H9 (cell line): Measurements from ENCODE around the gene CMTM8. TPM values are rescaled to one million over a fixed set of nuclear protein-coding genes. Genes with fewer than 3 reads are reported as not detected.
A peak's percentile ranks its signal among the peaks of the same experiment; 100 is the strongest.

ENCODE experiments used
- DNase-seq: peaks from one replicate; pipeline ENCODE4 v3.0.0-alpha.2; 2017
- H2AFZ ChIP-seq: one replicate; pipeline ENCODE4 v1.6.1; 2013; ENCODE audit warnings: mild to moderate bottlenecking, low read length, control low read depth, moderate library complexity
- H2AK5ac ChIP-seq: 2 replicates; pipeline ENCODE4 v1.6.1; 2013; ENCODE audit warnings: low read length, control low read depth, mixed read lengths; ENCODE audit not compliant: insufficient read length
- H2BK120ac ChIP-seq: one replicate; pipeline ENCODE4 v1.6.1; 2013; ENCODE audit warnings: low read depth, mild to moderate bottlenecking, low read length, control low read depth, inconsistent platforms; ENCODE audit not compliant: poor library complexity, severe bottlenecking
- H2BK12ac ChIP-seq: 2 replicates; pipeline ENCODE4 v1.6.1; 2013; ENCODE audit warnings: low read length, control low read depth, mixed read lengths, low read depth; ENCODE audit not compliant: insufficient read length
- H2BK15ac ChIP-seq: 2 replicates; pipeline ENCODE4 v1.6.1; 2013; ENCODE audit warnings: low read depth, low read length, control low read depth
- H2BK20ac ChIP-seq: one replicate; pipeline ENCODE4 v1.6.1; 2013; ENCODE audit warnings: low read depth, mild to moderate bottlenecking, low read length, control low read depth, inconsistent platforms; ENCODE audit not compliant: poor library complexity, severe bottlenecking
- H2BK5ac ChIP-seq: 2 replicates; pipeline ENCODE4 v1.6.1; 2013; ENCODE audit warnings: low read length, control low read depth, mixed read lengths; ENCODE audit not compliant: insufficient read length
- H3K14ac ChIP-seq: 2 replicates; pipeline ENCODE4 v1.6.1; 2013; ENCODE audit warnings: low read length, control low read depth; ENCODE audit not compliant: insufficient read depth
- H3K18ac ChIP-seq: 2 replicates; pipeline ENCODE4 v1.6.1; 2013; ENCODE audit warnings: low read depth, mild to moderate bottlenecking, mixed read lengths, low read length, control low read depth; ENCODE audit not compliant: insufficient read length
- H3K23ac ChIP-seq: 2 replicates; pipeline ENCODE4 v1.6.1; 2013; ENCODE audit warnings: low read length, control low read depth, mixed read lengths, low read depth; ENCODE audit not compliant: insufficient read length
- H3K23me2 ChIP-seq: 2 replicates; pipeline ENCODE4 v1.6.1; 2013; ENCODE audit warnings: low read depth, mild to moderate bottlenecking, mixed read lengths, low read length, control low read depth; ENCODE audit not compliant: insufficient read length, poor library complexity, severe bottlenecking
- H3K27ac ChIP-seq: 2 replicates; pipeline ENCODE4 v1.5.1; 2013; ENCODE audit warnings: low read length, control low read depth, mixed read lengths, low read depth; ENCODE audit not compliant: insufficient read length
- H3K27me3 ChIP-seq: 2 replicates; pipeline ENCODE4 v1.6.1; 2013; ENCODE audit warnings: low read length, control low read depth, inconsistent platforms; ENCODE audit not compliant: insufficient read depth
- H3K4ac ChIP-seq: 2 replicates; pipeline ENCODE4 v1.6.1; 2013; ENCODE audit warnings: low read depth, mild to moderate bottlenecking, control low read depth, inconsistent platforms, low read length, moderate library complexity
- H3K4me1 ChIP-seq: 2 replicates; pipeline ENCODE4 v1.6.1; 2013; ENCODE audit warnings: low read length, control low read depth, inconsistent platforms; ENCODE audit not compliant: insufficient read depth
- H3K4me2 ChIP-seq: 2 replicates; pipeline ENCODE4 v1.6.1; 2013; ENCODE audit warnings: low read length, control low read depth, mixed read lengths; ENCODE audit not compliant: insufficient read length, insufficient read depth
- H3K56ac ChIP-seq: 2 replicates; pipeline ENCODE4 v1.6.1; 2013; ENCODE audit warnings: low read depth, mild to moderate bottlenecking, mixed read lengths, low read length, control low read depth; ENCODE audit not compliant: insufficient read length
- H3K79me1 ChIP-seq: 2 replicates; pipeline ENCODE4 v1.6.1; 2013; ENCODE audit warnings: low read depth, mild to moderate bottlenecking, moderate library complexity, low read length, control low read depth, inconsistent platforms; ENCODE audit not compliant: insufficient read depth, poor library complexity, severe bottlenecking
- H3K79me2 ChIP-seq: 2 replicates; pipeline ENCODE4 v1.6.1; 2013; ENCODE audit warnings: low read length, control low read depth, inconsistent platforms; ENCODE audit not compliant: insufficient read depth
- H3K9ac ChIP-seq: 2 replicates; pipeline ENCODE4 v1.6.1; 2013; ENCODE audit warnings: low read length, control low read depth, mixed read lengths; ENCODE audit not compliant: insufficient read length; ENCODE audit errors: extremely low read depth
- H3K9me3 ChIP-seq: one replicate; pipeline ENCODE4 v1.6.1; 2013; ENCODE audit warnings: low read depth, low read length, inconsistent platforms; ENCODE audit not compliant: control insufficient read depth
- H3T11ph ChIP-seq: one replicate; pipeline ENCODE4 v1.6.1; 2013; ENCODE audit warnings: mild to moderate bottlenecking, low read length, control low read depth, inconsistent platforms
- H4K20me1 ChIP-seq: one replicate; pipeline ENCODE4 v1.6.1; 2013; ENCODE audit not compliant: control insufficient read depth, insufficient read length, insufficient read depth
- H4K5ac ChIP-seq: 2 replicates; pipeline ENCODE4 v1.6.1; 2013; ENCODE audit warnings: low read depth, mild to moderate bottlenecking, mixed read lengths, low read length, control low read depth; ENCODE audit not compliant: insufficient read length
- H4K8ac ChIP-seq: replicated peaks from 2 replicates; pipeline ENCODE4 v1.6.1; 2013; ENCODE audit warnings: low read length, control low read depth, mixed read lengths, low read depth; ENCODE audit not compliant: insufficient read length
- H4K91ac ChIP-seq: 2 replicates; pipeline ENCODE4 v1.6.1; 2013; ENCODE audit warnings: low read depth, mild to moderate bottlenecking, moderate library complexity, mixed read lengths, low read length, control low read depth; ENCODE audit not compliant: insufficient read length
- H3K27ac Mint-ChIP-seq, 3 experiments: 2 replicates in 2 of 3; 3 replicates in 1 of 3; pipeline ENCODE4 v1.8.0; 2020 to 2021; ENCODE audit warnings: mixed read lengths in 3 of 3, mild to moderate bottlenecking in 1 of 3, moderate library complexity in 1 of 3
- H3K27me3 Mint-ChIP-seq: 2 replicates; pipeline ENCODE4 v1.8.0; 2021; ENCODE audit warnings: low read depth, mild to moderate bottlenecking, moderate library complexity, mixed read lengths
- H3K36me3 Mint-ChIP-seq, 3 experiments: 2 replicates in 2 of 3; 3 replicates in 1 of 3; pipeline ENCODE4 v1.8.0; 2020 to 2021; ENCODE audit warnings: low read depth in 3 of 3, mixed read lengths in 3 of 3; ENCODE audit not compliant: insufficient read depth in 1 of 3
- H3K4me1 Mint-ChIP-seq, 2 experiments: 2 replicates each; pipeline ENCODE4 v1.8.0; 2020; ENCODE audit warnings: mixed read lengths in 2 of 2
- H3K4me3 Mint-ChIP-seq, 2 experiments: 2 replicates in 1 of 2; 3 replicates in 1 of 2; pipeline ENCODE4 v1.8.0; 2020 to 2021; ENCODE audit warnings: mild to moderate bottlenecking in 2 of 2, mixed read lengths in 2 of 2, moderate library complexity in 1 of 2
- H3K9me3 Mint-ChIP-seq, 2 experiments: 2 replicates in 1 of 2; 3 replicates in 1 of 2; pipeline ENCODE4 v1.8.0; 2020; ENCODE audit warnings: mild to moderate bottlenecking in 2 of 2, mixed read lengths in 2 of 2, moderate library complexity in 1 of 2
- WGBS: extraction: QIAGEN DNeasy Blood & Tissue Kit; methylation state at CpG from one replicate; pipeline ENCODE4 v1.1.7; 2013; ENCODE audit warnings: missing lambda C conversion rate, low lambda C conversion rate, mixed read lengths; ENCODE audit not compliant: insufficient read length; ENCODE audit errors: extremely low coverage; 5-methylcytosine and 5-hydroxymethylcytosine counted together
- total RNA-seq: library from RNA; stranded (reverse); gene quantifications from 2 replicates; pipeline ENCODE4 v1.2.1, GENCODE V29; 2021
- TF ChIP-seq, protein P1 (sequence below): fragments of 200-600 bp; sonication (generic); conservative IDR thresholded peaks from 3 replicates; pipeline ENCODE4 v1.8.0; 2021; ENCODE audit warnings: antibody characterized with exemption, mild to moderate bottlenecking

Gene CMTM8
- total RNA-seq, 1 experiment from 2014 or later, result 4.0 TPM

GRCh38 chr3:32340611-32341365 lies 102.3 kb downstream of the CMTM8 start:
- H3K4me3 Mint-ChIP-seq, result no peak overlapping the region
- DNase-seq, result no peak
- Histone ChIP-seq H2AK5ac (no peak overlapping the region), H4K5ac (no peak overlapping the region), H2BK12ac (no peak overlapping the region), H3K9ac (no peak overlapping the region), H3K79me1 (no peaks in the 10 kb centered on the region), H3K56ac (no peak overlapping the region), H4K91ac (no peak overlapping the region), H3K27ac (no peak overlapping the region), H3K79me2 (no peaks in the 10 kb centered on the region), H3K4me2 (no peak overlapping the region), H3K27me3 (no peaks in the 10 kb centered on the region), H3K4me1 (no peaks in the 10 kb centered on the region), H3K18ac (no peak overlapping the region), H3K9me3 (no peaks in the 10 kb centered on the region), H3K4ac (no peak overlapping the region), H2BK5ac (no peak overlapping the region), H3K23me2 (no peaks in the 10 kb centered on the region), H3K14ac (no peak overlapping the region), H2BK20ac (no peak overlapping the region), H4K20me1 (no peaks in the 10 kb centered on the region), H2AFZ (no peak overlapping the region), H3K23ac (no peak overlapping the region), H4K8ac (no peak overlapping the region), H2BK15ac (no peak overlapping the region), H3T11ph (no peak overlapping the region), H2BK120ac (no peak overlapping the region)
- TF ChIP-seq, protein P1, sequence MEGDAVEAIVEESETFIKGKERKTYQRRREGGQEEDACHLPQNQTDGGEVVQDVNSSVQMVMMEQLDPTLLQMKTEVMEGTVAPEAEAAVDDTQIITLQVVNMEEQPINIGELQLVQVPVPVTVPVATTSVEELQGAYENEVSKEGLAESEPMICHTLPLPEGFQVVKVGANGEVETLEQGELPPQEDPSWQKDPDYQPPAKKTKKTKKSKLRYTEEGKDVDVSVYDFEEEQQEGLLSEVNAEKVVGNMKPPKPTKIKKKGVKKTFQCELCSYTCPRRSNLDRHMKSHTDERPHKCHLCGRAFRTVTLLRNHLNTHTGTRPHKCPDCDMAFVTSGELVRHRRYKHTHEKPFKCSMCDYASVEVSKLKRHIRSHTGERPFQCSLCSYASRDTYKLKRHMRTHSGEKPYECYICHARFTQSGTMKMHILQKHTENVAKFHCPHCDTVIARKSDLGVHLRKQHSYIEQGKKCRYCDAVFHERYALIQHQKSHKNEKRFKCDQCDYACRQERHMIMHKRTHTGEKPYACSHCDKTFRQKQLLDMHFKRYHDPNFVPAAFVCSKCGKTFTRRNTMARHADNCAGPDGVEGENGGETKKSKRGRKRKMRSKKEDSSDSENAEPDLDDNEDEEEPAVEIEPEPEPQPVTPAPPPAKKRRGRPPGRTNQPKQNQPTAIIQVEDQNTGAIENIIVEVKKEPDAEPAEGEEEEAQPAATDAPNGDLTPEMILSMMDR, result 0 out of 3 replicates have a peak, but pooled peaks have one; percentile 20
- H3K9me3 Mint-ChIP-seq, result no peaks in the 10 kb centered on the region
- no CpG with 5 or more reads among the region's 7 CpGs for WGBS
- H3K27ac Mint-ChIP-seq, result no peak overlapping the region
- peaks cover 15 to 20% of the 10 kb centered on the region in 2 experiments for H3K4me1 Mint-ChIP-seq
- H3K36me3 Mint-ChIP-seq, result no peaks in the 10 kb centered on the region
- no peaks in the 10 kb centered on the region for H3K27me3 Mint-ChIP-seq
